Stromal cell of bone marrow (primary cell): ENCODE results near the gene TENM3.

Experiments used
- DNase-seq: peaks from one replicate; pipeline ENCODE4 v3.0.0-alpha.2; 2012; ENCODE audit warnings: low read depth

The TENM3 gene

DNA sequence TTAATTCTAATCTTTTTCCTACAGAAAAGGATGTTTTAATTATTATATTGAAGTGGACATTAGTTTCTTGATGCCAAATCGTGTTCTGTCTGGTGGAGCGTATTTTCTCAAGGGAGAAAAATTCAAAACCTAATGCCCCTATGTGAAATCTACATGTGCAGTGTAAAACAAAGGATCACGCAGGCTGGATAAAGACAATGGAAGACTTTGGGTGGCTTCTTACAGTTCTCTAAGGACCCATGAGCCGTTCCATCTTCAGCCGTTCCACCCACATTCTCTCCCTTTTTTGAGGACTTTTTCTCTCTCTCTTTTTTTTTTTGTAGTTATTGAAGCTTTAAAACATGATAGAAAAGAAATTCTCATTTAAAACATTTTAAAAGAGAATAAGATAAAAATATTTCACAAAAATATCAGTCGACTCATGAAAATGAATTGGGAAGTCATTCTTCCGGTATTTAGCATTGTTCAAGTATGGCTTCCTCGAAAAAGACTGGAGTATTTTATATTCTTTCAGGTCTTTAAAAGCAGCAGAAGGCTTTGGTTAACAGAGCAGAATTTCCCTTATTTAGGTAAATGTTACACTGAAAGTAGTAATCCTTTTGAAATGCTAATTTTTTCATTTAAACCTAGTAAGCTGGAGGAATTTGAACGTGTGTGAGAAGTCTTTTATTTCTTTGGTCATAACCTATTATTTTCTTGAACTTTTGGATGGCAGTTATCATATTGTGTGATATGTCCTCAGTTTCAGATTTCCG, 11.0 kb downstream of the TENM3 start:
- DNase-seq: no peak

DNA sequence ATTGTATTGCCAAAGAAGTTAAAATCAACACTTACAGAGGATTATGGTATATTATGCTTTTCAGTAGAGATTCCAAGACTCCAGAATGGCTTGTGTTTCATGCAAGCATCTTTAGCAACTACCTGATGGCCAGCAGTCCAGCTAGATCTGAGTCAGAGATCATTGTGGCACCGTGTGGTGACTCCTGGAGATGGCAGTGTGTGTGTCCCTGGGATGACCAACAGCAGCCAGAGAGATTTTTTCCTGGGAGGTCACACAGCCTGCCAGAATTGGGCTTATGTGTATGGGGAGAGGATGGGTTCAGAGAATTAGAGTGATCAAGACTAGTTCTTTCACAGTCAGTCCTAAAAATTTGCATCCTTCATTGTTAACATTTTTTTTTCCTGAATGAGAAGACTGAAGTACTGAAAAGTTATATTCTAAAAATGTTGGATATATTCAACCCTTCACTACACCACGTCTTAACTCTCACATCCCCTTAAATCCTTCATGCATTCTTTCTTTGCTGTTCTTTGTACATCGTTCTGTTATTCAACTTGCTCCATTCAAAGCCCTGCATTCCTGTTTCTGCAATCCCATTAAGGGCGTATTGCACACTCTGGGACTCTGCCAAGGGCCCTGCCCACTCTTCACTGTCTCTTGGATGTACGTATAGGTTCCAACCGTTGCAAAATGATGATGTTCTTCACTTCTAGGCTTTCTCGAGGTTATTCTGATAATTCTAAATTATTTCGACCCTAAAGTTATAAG, 12.4 kb downstream of the TENM3 start:
- DNase-seq: no peak

DNA sequence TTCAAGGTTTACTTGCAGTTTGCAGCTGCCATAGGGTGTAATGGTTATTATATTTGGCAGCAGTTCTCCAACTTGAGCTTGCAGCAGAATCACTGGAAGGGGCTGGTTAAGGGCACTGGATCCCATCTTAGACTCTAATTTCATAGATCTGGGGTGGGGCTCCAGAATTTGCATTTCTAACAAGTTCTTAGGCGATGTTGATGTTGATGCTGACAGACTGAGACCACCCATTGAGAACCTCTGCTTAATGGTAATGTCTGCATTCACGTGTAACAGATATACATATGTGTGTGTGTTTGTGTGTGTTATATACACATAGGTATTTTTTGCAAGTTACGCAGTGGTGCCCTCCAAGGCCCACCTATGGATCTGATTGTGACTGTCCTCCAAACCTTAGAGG, 13.8 kb downstream of the TENM3 start:
- DNase-seq: no peak

- DNase-seq: no peak
Measured at GRCh38 chr4:182257503-182257902, 14.3 kb downstream of the TENM3 start.

GRCh38 chr4:182258441-182259000, 15.3 kb downstream of the TENM3 start:
- no peak for DNase-seq

DNA sequence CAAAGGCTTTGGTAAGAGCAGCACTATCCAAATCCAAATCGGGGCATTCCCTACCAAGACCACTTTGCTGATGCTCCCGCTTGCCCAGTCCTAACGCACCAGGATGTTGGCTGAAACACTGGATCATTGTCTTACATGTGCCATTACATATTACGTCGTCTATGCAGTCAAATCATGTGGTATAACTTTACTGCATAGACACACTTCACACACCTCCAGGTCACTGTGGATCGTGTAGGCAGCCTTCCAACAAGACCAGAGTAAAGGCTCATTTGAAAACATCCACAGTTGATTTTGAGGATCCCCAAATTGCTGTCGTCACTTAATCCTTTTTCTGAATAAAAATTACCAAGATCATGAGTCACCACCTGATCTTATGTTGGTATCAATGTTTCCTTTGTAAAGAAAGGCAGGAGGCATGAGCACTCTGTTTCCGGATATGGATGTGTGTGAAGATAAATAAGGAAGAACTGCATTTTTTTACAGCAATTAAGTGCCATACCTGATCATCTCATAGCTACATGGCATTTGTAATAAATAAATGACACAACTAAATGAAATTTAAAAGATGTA, 18.5 kb downstream of the TENM3 start:
- no peak for DNase-seq

DNA sequence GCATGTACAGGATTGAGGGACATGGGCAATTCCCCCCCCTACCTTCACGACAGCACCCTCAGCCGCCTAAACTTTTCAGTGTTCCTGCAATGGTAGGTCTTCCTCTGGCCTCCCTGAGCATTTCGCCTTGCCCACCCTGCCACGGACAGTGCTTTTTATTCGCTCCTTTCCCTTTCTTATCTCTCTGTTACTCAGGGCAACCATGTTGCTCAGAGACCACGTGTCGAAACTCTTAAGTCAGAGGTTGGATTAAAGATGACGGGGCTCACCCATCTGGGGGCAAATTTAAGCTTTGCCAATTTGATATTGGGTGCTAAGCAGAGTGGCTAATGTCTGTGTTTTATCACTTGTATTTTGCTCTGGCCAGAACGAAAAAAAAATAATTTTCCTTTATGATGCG, 20.4 kb downstream of the TENM3 start:
- no peak for DNase-seq

GRCh38 chr4:182264139-182264752, 21.0 kb downstream of the TENM3 start:
- no peak for DNase-seq

DNA sequence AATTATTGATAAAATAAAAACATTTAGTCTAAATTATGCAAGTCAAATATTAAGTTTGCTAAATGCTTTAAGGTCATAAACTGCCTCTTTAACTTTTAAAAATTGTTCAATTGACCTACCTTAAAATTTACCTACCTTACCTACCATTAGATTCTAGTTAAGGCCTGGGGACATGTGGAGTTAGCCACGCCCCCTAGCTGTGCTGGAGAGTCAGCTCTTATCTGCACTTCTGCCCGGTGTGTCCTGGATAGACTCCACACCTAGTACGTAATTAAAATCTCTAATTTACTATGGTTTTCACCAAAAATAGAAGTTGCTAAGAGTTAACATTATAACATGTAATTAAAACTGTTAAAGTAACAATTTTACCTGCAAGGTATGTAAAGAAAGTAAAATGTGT, 22.7 kb downstream of the TENM3 start:
- no peak for DNase-seq

DNA sequence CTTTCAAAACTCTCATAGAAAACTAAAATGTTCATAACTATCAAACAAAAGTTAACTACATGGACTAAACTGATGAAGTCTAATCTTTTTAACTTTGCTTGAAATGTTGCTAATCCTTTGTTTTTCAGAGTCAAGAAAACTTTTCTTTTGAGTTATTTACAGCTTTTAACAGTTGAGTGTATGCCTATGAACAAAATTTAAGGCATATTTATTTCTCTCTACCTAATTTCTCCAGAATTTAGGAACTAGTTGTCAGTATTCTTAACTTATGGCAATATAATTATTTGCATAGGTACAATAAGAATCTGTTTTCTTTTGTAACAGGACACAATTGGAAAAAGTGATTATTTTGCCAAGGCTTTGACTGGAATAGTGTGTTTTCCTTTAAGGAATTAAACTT, 23.8 kb downstream of the TENM3 start:
- DNase-seq: no peak

DNA sequence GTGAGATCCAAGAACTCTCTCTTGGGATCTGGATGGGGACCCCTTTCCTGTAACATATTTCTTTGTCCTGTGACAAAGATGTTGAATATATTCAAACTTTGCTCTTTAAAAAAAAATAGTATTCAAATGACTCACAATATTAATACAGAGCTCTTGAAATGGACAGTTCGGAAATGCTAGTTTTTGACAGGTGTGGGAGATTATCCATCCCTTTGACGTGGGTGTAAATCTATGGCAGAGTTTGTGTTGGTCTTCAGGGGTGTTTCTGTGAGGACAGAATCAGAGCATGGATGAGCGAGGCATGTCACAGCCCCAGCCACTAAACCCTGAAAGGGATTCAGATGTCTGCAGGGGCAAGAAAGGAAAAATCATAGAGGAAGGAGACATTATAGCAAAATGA, 25.8 kb downstream of the TENM3 start:
- no peak for DNase-seq

GRCh38 chr4:182271731-182272130, 28.5 kb downstream of the TENM3 start:
- no peak for DNase-seq

- DNase-seq: no peak
Measured at GRCh38 chr4:182272151-182272550, 28.9 kb downstream of the TENM3 start.

DNA sequence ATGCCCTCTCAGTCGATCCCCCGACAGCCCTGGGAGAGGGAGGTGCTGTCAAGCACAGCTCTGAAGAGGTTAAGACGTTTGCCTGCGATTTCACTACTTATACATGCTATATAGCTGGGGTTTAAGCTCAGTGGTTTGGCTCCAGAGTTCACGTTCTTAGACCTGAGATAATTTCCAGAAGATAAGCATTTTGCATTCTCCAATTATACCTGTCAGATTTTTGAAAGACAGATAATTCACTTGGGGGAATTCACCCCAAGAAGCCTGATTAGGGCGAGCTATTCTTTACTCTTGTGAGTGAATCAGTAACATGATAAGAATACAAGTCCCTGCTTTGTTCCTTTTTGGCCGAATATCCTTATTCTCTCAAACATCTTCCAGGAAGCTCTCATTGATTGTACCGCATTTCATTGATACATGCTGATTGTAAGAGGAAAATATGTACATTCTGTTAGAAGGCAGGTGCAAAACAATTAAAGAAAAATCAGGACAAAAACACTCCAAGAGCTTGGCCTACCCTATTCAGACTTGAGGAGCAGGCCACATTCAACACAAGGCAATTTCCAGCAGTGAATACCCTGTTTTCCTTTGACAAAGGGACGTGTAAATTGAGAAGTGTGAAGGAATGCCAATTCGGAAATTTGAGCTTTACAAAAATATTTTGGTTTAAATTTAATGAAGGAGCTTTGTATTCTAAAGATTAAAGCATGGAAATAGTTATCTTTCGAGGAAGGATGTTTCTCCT, 30.2 kb downstream of the TENM3 start:
- no peak for DNase-seq

GRCh38 chr4:182276210-182277109, 33.3 kb downstream of the TENM3 start:
- DNase-seq: no peak

DNA sequence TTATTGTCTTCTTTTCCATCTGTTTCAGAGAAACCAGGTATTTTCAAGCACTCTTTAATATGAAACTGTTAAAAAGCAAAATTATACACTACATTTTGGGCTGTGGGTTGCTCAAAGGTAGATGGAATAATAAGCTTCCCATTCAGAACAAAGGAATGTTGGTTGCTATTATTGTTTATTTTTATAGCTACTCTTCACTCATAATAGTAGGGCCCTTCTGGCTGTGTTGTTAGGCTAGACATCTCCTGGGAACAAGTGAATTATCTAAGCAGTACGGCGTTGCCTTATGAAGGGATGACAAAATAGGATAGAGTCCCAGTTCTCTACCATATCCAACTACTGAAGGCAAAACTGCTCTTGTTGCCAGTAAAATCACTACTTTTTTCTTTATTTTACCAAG, 34.2 kb downstream of the TENM3 start:
- no peak for DNase-seq

DNA sequence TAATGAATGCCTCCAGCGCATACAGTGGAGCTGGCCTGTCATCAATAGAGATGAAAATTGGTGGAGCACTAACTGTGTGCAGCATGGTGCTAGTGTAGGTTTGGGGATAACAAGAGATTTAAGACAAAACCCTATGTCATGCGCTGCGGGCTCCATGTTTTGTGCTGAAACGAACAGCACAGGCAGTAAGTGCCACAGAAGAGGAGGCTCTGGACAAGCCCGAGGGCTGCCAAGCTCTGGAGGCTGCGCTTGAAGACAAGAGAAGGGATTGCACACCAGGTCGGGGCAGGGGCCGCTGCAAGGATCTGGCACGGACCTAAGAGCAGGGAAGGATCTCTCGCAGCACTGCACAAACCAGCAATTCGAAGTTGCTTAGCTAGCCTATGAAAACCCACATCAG, 35.5 kb downstream of the TENM3 start:
- no peak for DNase-seq

- peak; percentile 28 for DNase-seq
Measured at GRCh38 chr4:182280436-182281111, 37.4 kb downstream of the TENM3 start.

DNA sequence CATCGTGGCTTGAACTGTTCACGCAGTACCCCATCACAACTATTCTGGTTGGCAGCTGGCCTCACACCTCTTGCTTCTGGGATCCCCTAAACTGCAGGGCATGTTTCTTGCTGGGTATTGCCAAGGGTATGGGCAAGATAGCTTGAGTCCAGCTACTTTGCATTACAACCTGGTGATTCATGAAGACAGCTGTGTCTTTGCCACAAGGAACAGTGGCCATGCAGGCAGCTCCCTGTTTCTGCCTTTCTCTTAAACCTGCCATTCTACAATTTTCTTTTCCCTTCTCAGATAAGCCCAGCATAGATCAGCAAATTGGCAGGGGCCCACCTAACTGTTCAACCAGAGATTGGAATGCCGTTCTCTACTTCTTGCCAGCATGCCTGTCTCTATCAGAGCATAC, 42.8 kb downstream of the TENM3 start:
- no peak for DNase-seq

DNA sequence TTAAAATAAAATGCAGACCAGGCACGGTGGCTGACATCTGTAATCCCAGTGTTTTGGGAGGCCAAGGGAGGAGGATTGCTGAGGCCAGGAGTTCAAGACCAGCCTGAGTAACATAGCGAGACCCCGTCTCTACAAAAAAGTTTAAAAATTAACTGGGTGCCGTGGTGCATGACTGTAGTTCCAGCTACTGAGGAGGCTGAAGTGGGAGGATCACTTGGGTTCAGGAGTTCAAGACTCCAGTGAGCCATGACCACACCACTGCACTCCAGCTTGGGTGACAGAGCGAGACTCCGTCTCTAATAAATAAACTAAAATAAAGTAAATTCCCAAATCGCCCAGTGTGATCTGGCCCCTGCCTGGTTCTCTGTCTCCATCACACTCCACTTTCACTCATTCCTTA, 43.7 kb downstream of the TENM3 start:
- DNase-seq: no peak
